ENCODE results near the gene SGK1. TPM values are rescaled to one million over a fixed set of nuclear protein-coding genes. Genes with fewer than 3 reads are reported as not detected.

Gene SGK1
- total RNA-seq, 1 experiment from 2014 or later = 7.8 TPM

DNA sequence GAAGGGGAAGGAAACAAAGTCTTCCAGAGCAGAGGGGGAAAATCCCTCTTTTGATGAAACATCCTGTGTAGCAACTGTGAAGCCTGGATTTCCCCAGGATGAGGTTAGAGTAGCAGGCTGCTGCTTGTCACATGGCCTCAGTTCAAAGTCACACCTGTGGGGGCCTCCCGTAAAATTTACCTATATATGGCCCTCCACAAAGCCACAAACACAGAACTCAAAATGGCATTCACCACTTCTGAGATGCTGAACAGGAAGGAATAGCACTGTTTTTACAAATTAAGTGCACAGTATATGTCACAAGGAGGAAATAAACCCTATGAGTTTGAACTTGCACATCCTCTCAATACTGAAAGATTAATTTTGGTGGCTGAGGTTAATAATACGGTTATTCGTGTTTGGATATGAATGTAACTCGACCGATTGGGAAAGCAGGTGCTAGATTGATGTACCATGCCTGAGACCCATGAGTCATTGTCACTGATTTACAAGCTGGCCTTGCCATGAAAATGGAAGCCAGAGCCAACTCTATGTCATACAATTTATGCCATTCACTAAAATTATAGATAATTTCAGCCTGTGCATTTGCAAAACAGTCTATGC, 70.6 kb downstream of the SGK1 start:
- Histone ChIP-seq H4K8ac (replicated peaks; ENCODE audit: insufficient read length, low read depth, low read length) (no peak overlapping the region), H4K91ac (ENCODE audit: insufficient read length, low read depth, low read length) (no peak overlapping the region), H3K18ac (ENCODE audit: insufficient read length, low read depth, low read length) (no peak overlapping the region), H3K4me1 (ENCODE audit: insufficient read depth, low read length) (no peaks in the 10 kb centered on the region), H3K56ac (ENCODE audit: insufficient read length, low read depth, low read length) (no peak overlapping the region), H2BK20ac (ENCODE audit: low read depth, low read length, poor library complexity, severe bottlenecking) (no peak overlapping the region), H3K79me1 (ENCODE audit: insufficient read depth, low read depth, low read length, poor library complexity, severe bottlenecking) (no peaks in the 10 kb centered on the region), H3K23me2 (ENCODE audit: insufficient read length, low read depth, low read length, poor library complexity, severe bottlenecking) (no peaks in the 10 kb centered on the region), H2BK120ac (ENCODE audit: low read depth, low read length, poor library complexity, severe bottlenecking) (no peak overlapping the region), H3K27me3 (ENCODE audit: insufficient read depth, low read length) (no peaks in the 10 kb centered on the region), H2BK5ac (ENCODE audit: insufficient read length, low read length) (no peak overlapping the region), H2AK5ac (ENCODE audit: insufficient read length, low read length) (no peak overlapping the region), H4K5ac (ENCODE audit: insufficient read length, low read depth, low read length) (no peak overlapping the region), H3K9me3 (ENCODE audit: control insufficient read depth, low read depth, low read length) (no peaks in the 10 kb centered on the region), H2AFZ (ENCODE audit: low read length) (no peak overlapping the region), H3K14ac (ENCODE audit: insufficient read depth, low read length) (no peak overlapping the region), H3K9ac (ENCODE audit: extremely low read depth, insufficient read length, low read length) (no peak overlapping the region), H3K4me2 (ENCODE audit: insufficient read depth, insufficient read length, low read length) (no peak overlapping the region), H2BK12ac (ENCODE audit: insufficient read length, low read depth, low read length) (no peak overlapping the region), H2BK15ac (ENCODE audit: low read depth, low read length) (no peak overlapping the region), H3K23ac (ENCODE audit: insufficient read length, low read depth, low read length) (no peak overlapping the region), H3K79me2 (ENCODE audit: insufficient read depth, low read length) (no peaks in the 10 kb centered on the region), H3T11ph (ENCODE audit: low read length) (no peak overlapping the region), H3K27ac (ENCODE audit: insufficient read length, low read depth, low read length) (no peak overlapping the region), H4K20me1 (ENCODE audit: control insufficient read depth, insufficient read depth, insufficient read length) (no peaks in the 10 kb centered on the region), H3K4ac (ENCODE audit: low read depth, low read length) (no peak overlapping the region)
- no peak overlapping the region for H3K4me3 Mint-ChIP-seq
- no peaks in the 10 kb centered on the region for H3K27me3 Mint-ChIP-seq (ENCODE audit: low read depth)
- no peak overlapping the region for H3K27ac Mint-ChIP-seq
- H3K9me3 Mint-ChIP-seq = no peaks in the 10 kb centered on the region
- DNase-seq = no peak
- H3K4me1 Mint-ChIP-seq = peaks cover 10 to 13% of the 10 kb centered on the region in 2 experiments
- H3K36me3 Mint-ChIP-seq (ENCODE audit: insufficient read depth in 1 of 3, low read depth in 3 of 3) = no peaks in the 10 kb centered on the region
- WGBS (ENCODE audit: extremely low coverage, insufficient read length, low lambda C conversion rate) = no CpG with 5 or more reads among the region's 5 CpGs
- no peak for TF ChIP-seq CTCF (conservative IDR thresholded peaks at IDR 0.05)
